Hematopoietic multipotent progenitor cell treated with erythropoietin and hydrocortisone succinate and interleukin-3 and kit ligand, for 4 days (in vitro differentiated cells): ENCODE data around the gene ANKRD10.
A peak's percentile ranks its signal among the peaks of the same experiment; 100 is the strongest.

Experiments used
- DNase-seq: peaks from one replicate; pipeline ENCODE4 v3.0.0-alpha.2; 2015

The ANKRD10 gene

DNA sequence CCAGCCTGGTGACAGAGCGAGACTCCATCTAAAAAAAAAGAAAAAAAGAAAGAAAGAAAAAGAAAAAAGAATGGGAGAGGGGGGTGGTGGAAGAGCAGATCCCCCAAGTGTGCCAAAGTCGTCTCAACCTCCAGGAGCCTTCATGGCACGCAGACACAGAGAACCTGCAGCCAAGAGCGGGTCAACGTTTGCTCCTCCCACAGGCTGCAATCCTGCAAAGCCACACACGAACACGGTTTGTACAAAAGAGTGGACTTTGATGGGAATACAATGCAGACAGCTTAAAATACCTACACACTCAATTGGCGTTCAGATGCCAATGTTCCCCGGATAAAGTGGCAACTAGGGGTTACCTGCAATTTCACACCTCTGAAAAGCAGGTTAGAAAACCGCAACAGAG, 29.4 kb downstream of the ANKRD10 start:
- no peak for DNase-seq

DNA sequence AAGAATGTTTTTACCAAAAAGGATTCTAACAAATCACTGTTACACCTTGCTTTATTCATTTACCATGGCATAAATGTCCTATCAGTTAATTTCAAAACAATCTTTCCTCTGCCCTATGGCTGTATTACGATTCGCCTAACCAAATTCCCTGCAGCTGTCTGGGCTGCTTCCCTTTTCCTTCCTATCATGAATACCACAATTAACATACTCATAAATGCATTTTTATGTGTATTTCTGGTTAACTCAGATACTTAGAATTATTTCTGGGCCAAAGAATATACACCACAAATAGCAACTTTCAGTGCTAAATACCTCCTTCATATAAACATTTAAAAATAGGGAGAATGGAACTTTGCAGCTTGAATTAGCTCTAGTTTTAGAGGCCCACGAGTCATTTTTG, 30.4 kb downstream of the ANKRD10 start:
- no peak for DNase-seq

DNA sequence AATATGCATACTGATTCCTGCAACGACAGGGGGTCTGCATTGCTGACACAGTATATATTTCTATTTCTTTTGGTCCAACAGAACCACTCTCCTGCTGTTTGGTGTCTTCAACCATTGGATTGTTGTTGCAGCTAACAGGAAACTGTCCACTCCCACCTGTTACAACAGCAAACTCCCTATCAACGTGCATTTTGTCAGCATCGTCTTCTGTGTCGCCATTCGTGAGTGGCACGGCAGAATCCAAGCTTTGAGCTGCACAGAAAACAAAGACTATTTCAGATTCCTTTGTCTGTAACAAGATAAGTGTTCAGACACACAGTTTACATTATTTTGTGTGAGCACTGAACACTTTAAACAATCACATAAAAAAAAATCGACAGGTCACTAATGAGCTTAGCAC, 31.3 kb downstream of the ANKRD10 start:
- DNase-seq: no peak

DNA sequence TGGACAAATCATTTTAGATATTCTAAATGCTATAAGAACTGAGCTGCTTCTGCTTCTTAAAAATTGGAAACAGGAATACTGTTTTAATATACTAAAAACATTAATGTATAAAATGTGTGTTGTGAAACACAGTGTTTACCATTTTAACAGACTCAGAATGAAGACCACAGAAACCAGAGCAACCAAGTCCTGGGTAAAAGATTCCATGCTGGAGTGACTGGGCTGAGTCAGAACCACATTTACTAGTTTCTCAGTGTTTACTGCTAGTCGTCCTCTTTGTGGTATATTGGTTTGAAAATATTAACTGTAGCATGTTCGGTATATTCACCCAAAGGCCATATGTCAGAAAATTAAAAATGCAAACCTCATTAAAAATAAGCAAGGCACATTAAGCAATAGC, 31.9 kb downstream of the ANKRD10 start:
- no peak for DNase-seq

DNA sequence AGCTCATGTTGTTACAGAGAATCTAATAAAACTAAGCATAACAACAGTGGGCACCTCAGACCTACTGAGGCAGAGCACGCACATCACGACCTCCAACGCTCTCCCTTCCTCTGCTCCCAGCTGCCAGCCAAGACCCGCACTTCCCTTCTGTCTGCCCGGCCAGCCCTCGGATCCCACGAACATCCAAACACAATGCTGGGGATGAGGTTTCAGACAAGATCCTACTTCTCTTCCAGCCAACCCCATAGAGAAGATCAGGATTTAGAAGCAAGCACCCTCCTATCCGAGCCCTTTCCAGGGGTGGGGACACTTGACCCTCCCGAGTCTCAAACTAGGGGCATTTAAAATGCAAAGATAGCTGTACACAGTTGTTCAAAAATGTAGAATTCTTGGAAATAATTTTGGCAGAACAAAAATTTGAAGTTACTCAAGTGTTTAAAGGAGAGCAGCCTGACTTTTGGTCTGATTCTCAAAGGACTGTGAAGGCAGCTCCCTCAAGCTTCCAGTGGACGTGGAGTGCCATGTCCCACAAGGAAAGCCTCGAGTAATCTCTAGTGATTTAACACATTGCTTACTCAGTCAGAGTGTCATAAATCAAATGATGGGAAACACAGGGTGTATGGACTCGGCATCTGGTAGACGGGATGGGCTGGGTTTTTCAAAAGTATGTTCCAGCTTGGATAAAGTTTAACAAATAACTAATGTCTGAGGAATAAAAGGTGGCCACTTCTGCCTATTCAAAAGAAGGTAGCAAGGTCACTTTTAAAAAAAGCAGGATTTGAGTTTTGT, 32.8 kb downstream of the ANKRD10 start:
- DNase-seq: no peak

DNA sequence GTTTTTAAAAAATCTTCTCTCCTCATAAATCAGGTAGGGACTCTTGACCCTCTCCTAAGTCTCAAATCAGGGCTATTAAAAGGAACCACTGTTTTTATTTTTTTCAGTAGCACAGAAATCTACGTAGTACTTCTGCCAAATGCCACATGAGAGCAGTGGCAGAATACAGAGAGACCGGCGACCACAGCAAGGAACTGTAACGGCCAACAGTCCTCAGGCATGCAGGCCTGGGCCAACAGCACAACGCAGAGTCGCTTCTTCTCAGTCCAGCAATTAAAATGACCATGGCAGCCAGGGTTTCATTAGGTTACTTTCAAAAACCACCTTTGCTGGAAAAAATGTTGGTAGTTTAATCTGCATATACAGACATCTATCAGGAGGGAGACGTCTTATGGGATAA, 34.2 kb downstream of the ANKRD10 start:
- no peak for DNase-seq

DNA sequence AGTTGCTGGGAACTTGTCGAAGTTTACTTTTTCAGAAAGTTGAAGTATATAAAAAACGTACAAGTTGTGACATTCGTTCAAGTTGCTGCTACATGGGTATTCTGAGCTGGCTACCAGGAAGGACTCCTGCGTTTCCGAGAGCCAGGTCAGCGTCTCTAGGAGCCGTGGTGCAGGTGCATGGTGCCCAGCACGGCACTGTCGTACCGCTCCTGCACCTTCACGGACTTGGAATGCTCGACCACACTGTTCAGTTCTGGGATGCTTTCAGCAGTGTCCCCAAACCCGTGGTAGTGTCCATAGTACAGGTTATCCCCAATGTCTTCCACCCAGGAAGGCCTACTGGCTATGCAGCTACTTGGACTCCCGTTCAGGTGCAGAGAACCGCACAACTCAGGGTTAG, 35.4 kb downstream of the ANKRD10 start:
- DNase-seq: no peak

DNA sequence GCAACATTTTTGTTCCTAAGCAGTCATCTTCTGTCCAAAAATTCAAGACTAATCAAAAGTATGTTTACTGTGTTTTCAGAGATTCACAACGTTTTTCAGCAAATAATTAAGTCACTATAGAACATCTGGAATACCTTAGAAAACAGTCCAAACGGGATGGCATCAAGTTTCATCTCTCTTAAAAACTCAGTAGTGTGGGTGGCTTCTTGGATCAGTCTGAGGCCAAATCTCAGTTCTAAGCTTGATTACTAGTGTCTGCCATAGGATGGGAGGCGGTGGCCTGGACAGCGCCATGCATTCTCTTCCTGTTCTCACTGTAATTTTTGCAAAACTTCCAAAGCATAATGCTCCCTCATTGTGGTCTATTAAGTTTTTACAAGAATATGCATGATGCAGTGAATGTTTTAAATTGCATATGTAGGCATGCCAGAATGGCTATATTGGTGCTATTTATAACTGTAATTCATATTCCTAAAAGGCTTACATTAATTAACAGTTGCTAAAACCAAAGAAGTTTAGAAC, 37.1 kb downstream of the ANKRD10 start:
- DNase-seq: no peak

DNA sequence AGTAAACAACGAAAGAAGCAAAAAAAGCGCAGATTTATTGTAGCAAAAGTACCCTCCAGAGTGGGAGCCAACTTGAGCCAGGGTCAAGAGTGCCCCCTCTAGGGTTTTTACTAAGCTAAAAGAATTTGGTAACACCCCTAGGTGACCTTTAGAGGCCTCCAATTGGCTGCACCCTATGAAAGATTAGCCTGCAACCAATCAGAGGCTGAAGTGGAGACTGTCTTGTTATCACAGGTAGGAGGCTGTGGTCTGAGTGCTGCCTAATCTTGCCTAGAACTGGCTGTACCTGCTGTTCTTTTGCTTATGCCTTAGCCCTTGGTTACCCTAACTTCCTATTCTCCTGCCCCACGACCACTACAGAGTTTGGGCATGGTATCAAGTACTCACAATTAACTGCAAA, 38.3 kb downstream of the ANKRD10 start:
- DNase-seq: no peak

DNA sequence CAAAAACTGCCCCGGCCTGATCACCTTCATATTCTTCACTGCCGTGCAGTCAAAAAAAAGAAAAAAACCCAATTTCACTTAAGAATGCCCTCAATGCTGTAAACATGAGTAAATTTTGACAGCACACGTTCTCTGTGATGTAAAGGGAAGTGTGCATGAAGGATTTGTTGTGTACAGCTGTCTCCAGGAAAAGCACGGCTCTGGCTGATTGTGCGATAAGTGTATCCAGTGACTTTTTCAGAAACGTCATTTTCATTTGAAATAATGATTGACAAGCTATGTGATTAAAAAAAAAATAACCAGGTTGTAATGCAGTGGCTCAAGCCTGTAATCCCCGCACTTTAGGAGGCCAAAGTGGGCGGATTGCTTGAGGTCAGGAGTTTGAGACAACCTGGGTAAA, 39.6 kb downstream of the ANKRD10 start:
- DNase-seq: peak; percentile 50

DNA sequence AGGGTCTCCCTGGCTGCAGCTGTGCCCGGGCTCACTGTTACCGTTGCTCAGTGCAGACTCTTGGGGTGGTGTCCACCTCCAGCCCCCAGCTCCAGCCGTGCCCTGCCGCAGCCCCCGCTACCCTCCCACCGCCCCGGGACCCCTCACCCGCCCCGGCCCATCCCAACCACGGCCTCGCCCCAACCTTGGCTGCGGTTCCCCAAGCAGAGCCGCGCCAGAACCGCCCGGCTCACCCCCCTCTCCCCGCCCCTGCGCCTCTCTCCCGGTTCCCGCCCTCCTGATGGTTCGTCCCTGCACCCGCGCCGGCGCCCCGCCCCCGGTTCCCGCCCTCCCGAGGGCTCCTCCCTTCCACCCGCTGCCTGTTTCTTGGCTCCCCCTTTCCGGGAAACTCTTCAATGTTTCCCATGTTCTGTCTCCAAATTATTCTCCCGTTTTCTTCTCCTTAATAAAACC, 40.3 kb downstream of the ANKRD10 start:
- peak; percentile 80 for DNase-seq

DNA sequence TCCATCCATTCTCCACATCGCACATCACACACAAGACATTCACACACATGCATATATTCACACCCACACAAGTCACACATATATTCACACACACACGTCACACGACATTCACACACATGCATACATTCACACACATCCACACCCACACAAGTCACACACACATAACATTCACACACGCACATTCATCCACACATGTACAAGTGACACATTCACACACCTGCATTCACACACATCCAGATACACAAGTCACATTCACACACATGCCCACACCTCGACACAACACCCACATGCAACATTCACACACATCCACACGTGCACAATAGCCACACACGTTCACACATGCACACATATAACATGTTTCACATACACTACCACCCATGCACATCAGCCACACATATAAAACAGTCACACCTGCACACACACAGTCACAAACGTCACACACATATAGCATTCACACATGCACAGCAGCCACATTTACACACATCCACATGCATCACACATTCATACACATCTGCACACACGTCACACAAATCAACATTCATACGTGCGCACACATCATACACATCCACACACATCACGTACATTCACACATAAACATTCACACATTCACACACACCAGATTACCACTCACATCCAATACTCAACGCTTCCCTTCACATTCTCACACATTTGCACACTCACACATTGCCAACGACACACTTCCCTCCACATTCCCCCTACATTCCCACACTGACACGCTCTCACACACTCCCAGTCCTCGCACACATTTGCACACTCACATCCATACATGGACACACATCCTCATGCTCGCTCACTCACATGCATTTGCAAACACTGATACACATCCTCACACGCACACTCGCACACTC, 41.0 kb downstream of the ANKRD10 start:
- no peak for DNase-seq

DNA sequence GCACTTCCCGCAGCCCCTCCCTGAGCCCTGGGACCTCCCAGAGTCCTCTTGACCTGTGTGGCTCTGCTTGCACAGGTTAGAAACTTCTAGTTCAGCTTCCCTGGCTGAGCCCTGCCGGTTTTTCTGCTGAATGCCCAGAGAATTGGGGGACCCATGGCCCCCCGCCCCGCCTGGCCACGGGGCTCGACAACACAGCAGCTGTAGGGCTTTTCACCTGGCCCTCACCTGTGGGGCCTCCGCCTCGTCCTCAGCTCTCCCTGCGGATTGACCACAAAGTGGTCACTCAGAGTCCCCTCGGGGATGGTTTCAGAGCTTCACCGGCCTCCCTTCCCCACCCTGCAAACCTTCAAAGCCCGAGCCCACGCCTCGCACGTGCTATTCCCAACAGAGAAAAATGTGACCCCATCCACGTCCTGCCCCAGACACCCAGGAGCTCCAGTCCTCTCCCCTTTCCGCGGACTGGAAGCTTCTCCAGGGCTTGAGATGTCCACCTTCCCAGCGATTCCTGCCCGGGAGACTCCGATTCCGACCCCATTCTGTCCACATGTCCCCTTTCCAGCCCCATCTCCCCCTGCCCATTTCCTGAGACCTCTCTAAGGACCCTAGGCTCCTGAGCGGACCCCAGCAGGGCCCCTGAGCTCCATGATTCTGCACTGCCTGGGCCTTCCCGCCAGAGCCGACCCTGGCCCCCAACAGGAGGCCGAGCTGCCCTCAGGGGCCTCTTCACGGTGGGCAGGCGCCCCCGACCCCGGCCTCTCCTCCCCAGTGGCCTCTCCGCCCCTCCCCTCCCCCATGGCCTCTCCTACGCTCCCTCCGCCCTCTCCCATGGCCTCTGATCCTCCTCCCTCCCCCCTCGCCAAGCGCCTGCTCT, 41.9 kb downstream of the ANKRD10 start:
- DNase-seq: no peak

DNA sequence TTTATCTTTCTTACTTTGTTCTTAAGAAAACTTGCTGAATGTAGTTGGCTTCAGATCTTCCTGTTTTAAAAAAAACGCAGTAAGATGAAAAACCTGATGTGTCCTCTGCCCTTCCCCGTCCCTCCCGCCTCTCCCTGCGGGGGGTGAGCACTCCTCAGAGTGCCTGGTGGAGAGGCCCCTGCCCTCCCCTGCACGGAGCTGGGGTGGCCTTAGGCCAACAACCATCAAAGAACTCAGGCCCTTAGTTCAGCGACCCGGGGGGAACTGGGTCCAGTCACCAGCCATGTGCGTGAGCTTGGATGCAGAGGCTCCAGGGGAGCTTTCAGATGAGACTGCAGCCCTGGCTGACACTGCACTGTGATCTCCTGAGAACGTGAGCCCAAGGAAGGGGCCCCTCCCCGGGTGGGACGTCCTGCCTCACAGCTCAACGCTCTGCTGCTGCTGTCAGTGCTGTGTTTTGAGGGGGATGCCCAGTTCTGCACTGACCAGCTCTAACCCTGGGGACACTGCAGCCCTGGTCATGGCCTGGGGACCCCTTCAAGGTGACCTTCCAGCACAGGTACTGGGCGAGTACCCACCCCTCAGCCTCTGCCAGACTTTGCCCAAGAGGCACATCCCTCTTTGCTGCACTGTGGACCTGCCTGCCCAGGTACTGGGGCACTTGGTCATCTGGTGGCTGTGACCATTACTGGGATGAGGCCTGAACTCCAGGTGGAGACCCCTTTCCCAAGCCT, 42.7 kb downstream of the ANKRD10 start:
- no peak for DNase-seq

DNA sequence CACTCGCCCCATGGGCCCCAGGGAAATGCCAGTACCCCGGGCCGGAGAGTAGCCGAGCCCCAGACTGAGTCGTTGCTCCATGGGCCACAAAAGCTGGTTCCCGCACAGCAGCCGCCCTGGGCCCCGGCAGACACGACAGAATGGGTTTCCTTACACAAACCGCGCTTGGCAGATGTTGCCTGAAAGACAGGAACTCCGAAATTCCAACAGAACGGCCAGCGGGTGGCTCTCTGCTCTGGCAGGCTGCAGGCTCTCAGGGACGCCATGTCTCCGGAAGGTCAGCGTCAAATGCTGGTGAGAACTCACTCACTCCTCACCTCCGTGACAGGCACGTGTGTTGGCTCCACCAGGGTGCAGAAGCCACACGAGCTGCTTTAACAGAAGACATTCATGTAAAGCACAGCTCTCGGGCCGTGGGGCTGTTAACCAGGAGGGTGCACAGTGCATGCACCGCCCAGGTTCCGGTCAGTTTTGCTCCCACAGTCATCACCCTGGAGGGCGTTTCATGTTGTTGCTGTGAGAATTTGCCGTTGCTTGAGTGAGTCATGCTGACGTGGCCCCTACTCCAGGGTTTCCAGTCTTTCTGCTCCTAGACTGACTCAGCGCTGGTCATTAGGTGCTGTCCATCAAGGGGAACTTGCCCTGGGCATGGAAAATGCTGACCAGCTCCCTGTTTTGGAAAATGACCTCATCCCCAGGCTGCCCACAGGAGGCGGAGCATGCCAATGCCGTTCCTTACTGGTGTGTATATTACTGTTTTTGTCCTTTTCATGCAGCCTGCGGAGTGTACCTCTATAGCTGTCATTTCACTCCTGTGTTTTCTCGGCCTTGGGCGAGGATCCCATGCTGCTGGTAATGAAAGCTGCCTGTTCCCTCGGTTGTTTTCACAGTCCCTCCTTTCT, 44.8 kb downstream of the ANKRD10 start:
- peak; percentile 30 for DNase-seq

DNA sequence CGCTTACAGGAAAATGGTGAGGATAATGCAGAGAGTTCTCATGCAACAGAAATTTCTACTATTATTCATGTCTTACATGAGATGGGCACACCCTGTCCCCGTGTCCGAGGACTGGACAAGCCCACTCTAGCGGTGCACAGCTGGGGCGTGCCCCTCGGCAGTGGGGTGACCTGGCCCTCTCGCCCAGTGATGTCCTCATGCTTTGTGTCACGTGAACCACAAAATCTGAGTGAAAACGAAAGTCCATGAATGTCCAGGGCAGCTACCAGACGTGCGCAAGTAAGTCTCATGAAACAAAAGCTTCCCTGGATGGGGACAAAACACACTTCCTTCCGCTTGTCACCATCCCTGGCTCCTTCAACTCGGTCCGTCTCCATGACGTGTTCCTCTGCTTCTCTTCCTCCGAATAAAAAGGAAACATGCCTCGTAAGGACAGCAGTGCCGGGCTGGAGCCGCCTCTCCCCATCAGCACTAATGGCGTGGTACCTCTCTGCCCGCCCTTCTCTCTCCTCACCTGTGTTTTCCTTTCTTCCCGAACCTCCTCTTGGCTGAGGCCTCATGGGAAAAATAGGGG, 45.6 kb downstream of the ANKRD10 start:
- DNase-seq: no peak

DNA sequence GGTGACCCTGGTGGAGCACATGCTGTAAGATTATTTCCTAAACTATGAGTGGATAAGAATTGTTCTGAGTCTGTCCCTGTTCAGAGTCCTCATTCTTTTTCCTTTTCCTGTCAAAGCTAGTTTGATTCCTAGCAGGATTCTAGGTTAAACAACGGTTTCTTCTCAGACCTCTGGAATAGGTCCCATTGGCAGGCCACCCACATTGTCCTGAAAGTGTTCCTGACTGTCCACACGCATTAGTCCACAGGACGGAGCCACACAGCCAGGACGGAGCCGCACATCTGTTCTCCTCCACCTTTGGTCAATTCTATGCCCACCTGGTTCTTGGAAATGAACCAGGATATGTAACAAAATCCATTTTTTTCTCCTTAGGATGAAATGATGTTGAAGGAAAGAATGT, 46.1 kb downstream of the ANKRD10 start:
- DNase-seq: no peak

DNA sequence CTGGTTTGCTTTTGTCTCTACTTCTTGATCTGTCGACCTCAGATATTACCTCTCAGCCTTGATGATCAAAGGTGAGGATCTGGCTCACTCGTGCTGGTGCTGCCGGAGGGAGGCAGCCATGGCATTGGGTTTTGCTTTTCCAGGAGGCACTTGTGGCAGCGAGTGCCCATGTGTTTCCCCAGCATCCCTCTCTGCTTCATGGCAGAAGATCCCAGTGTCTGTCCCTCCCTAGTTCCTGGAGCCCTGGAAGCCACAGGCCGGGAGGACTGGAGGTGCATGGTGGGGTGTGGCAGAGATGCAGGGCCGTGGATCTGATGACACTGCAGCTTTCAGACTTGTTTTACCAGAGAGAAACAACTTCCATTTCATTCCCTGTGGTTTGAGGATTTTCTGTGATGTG, 47.5 kb downstream of the ANKRD10 start:
- no peak for DNase-seq

DNA sequence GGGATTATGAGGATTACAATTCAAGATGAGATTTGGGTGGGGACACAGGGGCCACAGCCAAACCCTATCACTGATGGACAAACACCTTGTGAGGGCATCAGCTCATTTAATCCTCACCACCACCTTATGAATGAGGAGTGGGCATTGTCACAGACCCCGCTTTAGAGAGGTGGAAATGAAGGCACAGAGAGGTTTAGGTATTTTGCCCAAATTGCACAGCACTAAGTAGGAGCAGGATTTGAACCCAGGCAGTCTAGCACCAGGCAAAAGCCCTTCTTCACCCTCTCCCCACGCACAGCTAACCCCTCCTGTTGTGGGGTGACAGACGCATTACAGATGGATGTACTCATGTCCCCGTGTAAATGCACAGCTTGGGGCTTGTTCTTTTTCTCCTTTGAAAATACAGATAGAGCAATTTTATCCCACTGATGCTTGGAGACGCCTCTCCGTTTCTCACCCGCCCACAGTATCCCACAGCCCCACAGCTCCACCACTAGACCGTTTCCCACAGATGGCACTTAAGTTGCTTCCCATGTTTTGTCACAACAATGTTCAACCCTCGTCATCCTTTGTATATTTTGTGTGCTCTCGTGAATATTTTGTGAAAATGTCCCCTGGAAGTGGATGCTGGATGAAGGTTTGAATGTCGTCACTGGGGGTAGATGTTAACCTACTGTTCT, 48.2 kb downstream of the ANKRD10 start:
- no peak for DNase-seq

DNA sequence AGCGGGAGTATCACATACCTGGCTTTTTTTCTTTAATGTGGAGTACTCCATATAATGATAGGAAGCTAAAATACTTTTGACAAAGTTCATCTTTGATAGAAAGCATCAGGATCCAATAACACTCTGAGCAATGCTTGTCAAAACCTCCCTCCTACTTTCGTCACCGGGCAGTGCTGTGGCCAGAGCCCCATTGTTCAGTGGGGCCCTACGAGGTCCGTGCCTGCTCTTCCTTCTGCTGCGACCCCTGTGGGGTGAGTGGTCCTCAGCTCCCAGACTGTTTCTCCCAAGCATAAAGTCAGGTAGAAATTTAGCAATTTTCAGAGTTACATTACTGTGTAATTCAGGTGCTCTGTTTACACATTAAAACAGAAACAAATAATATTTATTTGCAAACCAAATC, 51.2 kb downstream of the ANKRD10 start:
- no peak for DNase-seq
